Measurements from ENCODE around the gene OR10V1.
A peak's percentile ranks its signal among the peaks of the same experiment; 100 is the strongest.

The OR10V1 gene, protein sequence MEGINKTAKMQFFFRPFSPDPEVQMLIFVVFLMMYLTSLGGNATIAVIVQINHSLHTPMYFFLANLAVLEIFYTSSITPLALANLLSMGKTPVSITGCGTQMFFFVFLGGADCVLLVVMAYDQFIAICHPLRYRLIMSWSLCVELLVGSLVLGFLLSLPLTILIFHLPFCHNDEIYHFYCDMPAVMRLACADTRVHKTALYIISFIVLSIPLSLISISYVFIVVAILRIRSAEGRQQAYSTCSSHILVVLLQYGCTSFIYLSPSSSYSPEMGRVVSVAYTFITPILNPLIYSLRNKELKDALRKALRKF

DNA sequence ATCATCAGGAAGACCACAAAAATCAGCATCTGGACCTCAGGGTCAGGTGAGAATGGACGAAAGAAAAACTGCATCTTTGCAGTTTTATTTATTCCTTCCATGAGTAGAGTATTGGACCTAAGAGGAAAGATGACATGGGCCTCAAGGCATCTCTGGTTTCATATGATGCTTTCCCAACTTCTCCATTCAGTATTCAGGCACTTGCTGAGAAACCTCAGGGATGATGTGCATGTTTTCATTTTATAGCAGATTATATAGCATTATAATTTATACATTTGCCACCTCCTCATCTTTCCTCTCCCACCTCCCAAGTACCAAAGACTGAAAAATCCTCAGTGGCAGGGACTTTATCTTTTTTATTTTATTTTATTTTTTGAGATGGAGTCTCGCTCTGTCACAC, at the start of gene OR10V1:
Gene OR10V1, minus strand, starts transcription at position 101 of the 400 bp plus-strand sequence. Its CDS starts 0 bp downstream, at position 101.
- no peak for DNase-seq (ENCODE audit: low read depth in 2 of 2)

DNA sequence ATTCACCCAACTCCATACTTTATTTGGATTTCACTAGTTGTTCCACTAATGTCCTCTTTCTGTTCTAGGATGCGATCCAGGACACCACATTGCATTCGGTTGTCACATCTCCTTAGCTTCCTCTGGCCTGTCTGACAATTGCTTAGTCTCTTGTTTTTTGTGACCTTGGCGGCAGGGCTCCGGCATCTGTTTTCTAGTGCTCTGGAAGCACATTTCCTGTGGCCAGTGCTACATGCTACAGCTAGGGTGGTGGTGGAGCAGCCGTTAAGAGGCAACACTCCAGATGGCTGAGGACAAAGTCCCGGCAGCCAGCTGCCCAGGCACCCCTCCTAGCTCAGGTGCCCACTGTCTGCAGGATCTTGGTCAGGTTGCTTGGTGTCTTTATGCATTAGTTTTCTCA, 48.3 kb upstream of the OR10V1 start:
- DNase-seq (ENCODE audit: low read depth in 2 of 2): no peak

DNA sequence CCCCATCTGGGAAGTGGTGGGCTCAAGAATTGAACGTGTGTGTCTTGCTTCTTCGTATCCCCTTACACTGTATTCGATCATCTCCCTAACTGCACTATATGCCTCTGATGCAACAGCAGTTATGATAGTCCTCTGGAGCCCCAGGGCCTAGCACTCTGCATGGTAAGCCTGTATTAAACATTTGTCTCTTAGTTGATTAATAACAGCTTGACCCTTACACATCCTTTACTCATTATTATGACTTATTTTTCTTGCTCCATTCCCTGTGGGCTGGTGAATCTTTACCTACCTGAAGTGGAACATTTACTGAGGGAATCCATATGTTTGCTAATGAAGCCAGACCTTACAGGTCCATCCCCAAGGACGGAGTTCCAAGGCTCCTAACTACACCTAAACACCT, 47.1 kb upstream of the OR10V1 start:
- DNase-seq (ENCODE audit: low read depth in 2 of 2): no peak

- DNase-seq (ENCODE audit: low read depth in 2 of 2): no peak
Observed at GRCh38 chr11:59759900-59760299, 46.3 kb upstream of the OR10V1 start.

DNA sequence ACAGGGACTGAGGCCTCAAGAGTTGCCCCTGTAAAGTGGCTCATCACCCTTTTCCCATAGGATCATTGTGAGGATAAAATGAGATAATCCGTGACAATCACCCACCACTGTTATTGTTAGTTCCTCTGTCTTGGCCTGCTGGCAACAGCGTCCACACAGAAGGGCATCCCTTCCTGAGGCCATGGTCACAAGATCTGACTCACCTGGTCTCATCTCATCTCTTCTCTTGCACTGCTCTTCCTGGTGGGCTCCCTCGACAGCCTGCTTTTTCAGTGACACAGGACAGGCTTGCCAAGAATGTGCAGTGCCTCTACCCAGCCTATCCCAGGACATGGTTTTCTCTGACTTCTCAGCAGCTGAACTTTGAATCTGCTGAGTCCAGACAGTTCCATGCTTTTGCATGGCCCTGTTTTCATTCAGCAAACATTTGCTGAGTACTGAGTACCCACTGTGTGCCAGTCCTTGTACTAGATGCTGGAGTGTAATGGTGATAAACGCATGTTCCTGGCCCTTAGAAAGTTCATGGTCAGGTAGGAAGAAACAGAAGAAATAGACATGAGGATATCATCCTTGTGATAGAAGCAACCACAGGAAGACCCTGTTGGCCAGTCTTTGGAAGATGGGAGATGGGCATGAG, 44.9 kb upstream of the OR10V1 start:
- DNase-seq (ENCODE audit: low read depth in 2 of 2): no peak

DNA sequence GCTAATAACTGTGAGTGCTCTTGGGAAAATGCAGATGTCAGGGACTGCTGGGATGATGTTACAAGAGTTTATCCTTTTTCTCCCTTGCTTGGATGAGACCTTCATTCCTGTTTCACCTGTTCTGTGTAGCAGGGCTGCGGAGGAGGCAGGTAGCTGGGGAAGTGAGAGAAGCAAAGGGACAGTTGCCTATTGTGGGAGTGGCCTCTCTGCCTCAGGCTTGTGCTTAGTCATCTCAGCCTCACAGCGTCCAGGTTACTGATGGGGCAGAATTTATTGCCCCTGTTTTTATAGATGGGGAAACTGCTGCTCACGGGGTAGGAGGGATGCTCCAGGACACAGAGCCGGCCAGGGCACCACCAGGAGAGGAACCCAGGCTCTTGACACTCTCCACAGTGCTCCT, 43.2 kb upstream of the OR10V1 start:
- DNase-seq (ENCODE audit: low read depth in 2 of 2): no peak

DNA sequence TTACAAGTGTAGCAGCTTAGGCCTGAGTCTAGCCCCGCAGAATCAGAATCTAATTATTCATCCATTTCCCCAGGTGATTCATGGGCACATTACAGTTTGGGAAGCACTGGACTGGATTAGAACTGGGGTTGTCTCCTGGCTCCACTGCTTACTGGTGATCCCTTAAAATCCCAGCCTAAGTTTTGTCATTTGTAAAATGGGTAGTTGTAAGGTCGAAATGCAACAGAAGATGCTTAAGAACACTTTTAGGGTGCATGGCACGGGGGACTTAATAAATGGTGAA, 42.9 kb upstream of the OR10V1 start:
- DNase-seq (ENCODE audit: low read depth in 2 of 2): no peak

DNA sequence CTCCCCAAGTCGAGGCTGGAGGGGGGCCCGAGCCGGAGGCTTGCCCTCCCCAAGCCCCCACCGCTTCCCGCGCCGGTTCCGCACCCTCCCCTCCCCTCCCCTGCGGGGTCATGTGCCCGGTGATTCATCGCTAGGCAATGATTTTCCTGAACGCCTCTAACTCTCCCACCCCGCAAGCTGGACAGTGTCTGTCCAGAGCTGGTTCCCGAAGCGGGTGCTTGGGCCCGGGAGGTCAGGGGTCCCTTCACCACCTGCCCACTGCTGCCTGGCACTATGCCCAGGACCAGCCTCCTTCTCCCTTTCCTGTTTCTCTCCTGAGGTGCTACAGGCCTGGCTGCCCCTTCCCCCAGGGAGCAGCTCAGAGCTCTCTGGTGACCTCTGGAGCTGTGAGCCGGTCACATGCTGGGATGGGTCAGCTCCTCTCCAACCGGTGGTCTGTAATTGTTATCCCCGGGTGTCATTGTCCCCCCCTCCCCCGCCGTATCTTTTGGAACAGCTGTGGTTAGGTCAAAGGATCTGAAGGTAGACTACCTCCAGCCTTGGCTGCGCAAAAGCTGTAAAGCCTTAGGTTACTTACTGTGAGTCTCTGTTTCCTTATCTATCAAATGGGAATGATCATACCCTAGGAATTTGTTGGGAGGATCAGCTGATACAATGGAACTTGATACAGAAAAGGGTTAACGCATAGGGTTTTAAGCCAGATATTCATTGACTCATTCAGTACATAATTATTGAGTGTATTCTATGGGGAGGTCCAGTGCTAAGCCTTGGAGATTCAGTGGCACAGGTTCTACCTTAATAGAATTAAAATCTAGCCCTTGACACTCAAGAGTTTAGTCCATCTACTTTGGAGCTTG, 42.3 kb upstream of the OR10V1 start:
- peak; percentile 27 to 32 for DNase-seq (ENCODE audit: low read depth in 2 of 2)

GRCh38 chr11:59754859-59755700, 41.4 kb upstream of the OR10V1 start, which contains the start of gene STX3:
Gene STX3 (plus strand): TSS chr11:59755376. CDS start chr11:59755606, 230 bp downstream.
- peak; percentile 34 to 45 for DNase-seq (ENCODE audit: low read depth in 2 of 2)

GRCh38 chr11:59754494-59754858, 40.8 kb upstream of the OR10V1 start:
- DNase-seq (ENCODE audit: low read depth in 2 of 2): no peak

DNA sequence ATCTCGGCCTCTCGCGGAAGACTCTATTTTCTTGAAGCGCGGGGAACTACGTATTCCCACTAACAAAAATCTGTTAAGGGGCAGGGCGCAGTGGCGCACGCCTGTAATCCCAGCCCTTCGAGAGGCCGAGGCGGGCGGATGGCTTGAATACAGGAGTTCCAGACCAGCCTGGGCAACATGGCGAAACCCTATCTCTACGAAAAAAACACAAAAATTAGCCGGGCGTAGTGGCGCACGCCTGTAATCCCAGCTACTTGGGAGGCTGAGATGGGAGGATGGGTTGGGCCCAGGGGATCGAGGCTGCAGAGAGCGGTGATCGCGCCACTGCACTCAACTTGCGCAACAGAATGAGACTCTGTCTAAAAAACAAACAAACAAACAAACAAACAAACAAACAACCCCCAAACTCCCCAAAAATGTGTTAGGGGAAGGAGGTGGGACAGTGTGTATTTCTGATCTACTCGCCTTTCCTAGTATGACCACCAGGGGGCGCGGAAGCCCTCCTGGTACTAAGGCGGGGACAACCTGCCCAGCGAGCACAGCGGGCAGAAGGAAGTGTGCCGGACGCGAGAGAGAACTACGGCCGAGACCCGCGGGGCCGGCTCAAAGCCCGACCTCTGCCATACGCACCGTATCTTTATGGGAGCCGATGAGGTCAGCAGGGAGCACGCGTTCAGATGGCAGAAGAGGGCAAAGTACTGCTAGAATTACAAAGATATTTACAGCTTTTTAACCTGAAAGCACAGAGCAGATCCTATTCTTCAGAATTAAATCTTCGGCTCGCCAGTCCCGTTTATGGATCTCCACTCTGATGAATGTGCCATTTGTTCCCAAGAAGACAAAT, 40.2 kb upstream of the OR10V1 start:
- DNase-seq (ENCODE audit: low read depth in 2 of 2): peak; percentile 49 to 64

DNA sequence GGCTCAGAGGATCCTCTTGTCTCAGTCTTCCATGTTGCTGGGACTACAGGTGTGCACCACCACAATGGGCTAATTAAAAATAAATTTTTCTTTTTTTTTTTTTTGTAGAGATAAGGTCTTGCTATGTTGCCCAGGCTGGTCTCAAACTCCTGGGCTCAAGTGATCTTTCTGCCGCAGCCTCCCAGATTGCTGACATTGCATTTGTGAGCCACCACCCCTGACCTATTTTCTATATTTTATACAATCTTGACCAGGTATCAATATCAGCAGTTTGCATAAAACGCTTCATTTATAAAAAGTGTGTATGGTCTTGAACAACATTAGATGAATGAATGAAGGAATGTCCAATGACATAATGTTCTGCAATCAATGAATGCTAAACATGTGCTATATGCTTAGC, 32.5 kb upstream of the OR10V1 start:
- no peak for DNase-seq (ENCODE audit: low read depth in 2 of 2)

- no peak for DNase-seq (ENCODE audit: low read depth in 2 of 2)
Observed at GRCh38 chr11:59730896-59731565, 17.4 kb upstream of the OR10V1 start.

GRCh38 chr11:59729834-59730233, 16.2 kb upstream of the OR10V1 start:
- DNase-seq (ENCODE audit: low read depth in 2 of 2): no peak

- no peak for DNase-seq (ENCODE audit: low read depth in 2 of 2)
Observed at GRCh38 chr11:59728913-59729312, 15.3 kb upstream of the OR10V1 start.

- DNase-seq (ENCODE audit: low read depth in 2 of 2): no peak
Observed at GRCh38 chr11:59728154-59728553, 14.5 kb upstream of the OR10V1 start.

GRCh38 chr11:59727426-59727825, 13.8 kb upstream of the OR10V1 start:
- DNase-seq (ENCODE audit: low read depth in 2 of 2): no peak

DNA sequence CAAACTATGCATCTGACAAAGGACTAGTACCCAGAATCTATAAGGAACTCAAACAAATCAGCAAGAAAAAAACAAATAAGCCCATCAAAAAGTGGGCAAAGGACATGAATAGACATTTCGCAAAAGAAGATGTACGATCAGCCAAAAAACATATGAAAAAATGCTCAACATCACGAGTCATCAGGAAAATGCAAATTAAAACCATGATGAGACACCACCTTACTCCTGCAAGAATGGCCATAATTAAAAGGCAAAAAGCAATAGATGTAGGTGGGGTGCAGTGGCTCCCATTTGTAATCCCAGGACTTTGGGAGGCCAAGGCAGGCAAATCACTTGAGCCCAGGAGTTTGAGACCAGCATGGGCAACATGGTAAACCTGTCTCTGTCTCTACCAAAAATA, 10.4 kb upstream of the OR10V1 start:
- DNase-seq (ENCODE audit: low read depth in 2 of 2): no peak

DNA sequence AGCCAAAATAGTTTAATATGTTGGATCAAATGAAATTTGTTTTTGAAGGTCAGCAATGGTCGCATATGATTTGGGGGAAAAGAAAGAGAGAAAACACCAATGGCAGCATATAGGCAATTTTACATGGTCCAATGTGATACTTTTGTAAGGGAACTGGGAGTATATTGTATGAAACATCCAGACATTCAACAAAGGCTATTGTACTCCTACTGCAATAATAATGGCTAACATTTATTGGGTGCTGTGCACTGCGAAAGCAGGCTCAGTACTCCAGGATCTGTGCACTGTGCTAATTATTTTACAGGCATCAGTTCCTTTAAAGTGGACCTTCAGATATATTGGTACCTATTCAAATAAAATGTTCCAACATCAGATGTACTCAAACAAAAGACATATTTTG, 5.9 kb upstream of the OR10V1 start:
- DNase-seq (ENCODE audit: low read depth in 2 of 2): no peak

DNA sequence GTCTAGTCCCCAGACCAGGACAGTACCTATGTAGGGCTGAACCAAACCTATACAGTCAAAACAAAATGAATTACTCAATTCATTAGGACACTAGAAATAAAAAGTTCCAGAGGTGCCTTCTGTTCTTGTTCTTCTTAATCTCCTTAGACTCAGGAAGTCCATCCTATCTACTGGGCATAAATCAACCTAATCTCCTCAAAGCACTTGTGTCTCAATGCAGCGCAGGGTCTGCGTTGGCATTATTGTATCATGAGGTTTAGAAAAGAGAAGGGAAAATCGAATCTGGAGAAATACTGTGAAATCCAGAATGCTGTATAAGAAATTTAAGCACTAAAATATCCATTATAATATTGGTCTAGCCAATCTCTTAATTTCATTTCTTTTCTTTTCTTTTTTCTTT, 2.4 kb upstream of the OR10V1 start:
- DNase-seq (ENCODE audit: low read depth in 2 of 2): no peak
